VCaP (cell line): ENCODE measurements around the gene TEX12.
"Not testable (repeated sequence)": the region's sequence is repeated elsewhere in the genome, so short reads cannot be mapped to it uniquely, and the experiment has no call there.

Experiments used
- H3K27ac ChIP-seq: fragments of 450-650 bp; 2 replicates; pipeline ENCODE4 v1.5.1; 2017
- TF ChIP-seq, protein P1 (sequence below): fragments of 450-650 bp; conservative IDR thresholded peaks from 2 replicates; pipeline ENCODE4 v1.5.1; 2017; ENCODE audit warnings: mild to moderate bottlenecking, moderate library complexity

The TEX12 gene

GRCh38 chr11:112159098-112160065, 7.8 kb upstream of the TEX12 start:
- TF ChIP-seq, protein P1, sequence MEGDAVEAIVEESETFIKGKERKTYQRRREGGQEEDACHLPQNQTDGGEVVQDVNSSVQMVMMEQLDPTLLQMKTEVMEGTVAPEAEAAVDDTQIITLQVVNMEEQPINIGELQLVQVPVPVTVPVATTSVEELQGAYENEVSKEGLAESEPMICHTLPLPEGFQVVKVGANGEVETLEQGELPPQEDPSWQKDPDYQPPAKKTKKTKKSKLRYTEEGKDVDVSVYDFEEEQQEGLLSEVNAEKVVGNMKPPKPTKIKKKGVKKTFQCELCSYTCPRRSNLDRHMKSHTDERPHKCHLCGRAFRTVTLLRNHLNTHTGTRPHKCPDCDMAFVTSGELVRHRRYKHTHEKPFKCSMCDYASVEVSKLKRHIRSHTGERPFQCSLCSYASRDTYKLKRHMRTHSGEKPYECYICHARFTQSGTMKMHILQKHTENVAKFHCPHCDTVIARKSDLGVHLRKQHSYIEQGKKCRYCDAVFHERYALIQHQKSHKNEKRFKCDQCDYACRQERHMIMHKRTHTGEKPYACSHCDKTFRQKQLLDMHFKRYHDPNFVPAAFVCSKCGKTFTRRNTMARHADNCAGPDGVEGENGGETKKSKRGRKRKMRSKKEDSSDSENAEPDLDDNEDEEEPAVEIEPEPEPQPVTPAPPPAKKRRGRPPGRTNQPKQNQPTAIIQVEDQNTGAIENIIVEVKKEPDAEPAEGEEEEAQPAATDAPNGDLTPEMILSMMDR, result no peak
- no peak overlapping the region for H3K27ac ChIP-seq

GRCh38 chr11:112160091-112160848, 6.9 kb upstream of the TEX12 start:
- H3K27ac ChIP-seq, result no peak overlapping the region
- TF ChIP-seq, protein P1, result no peak

- TF ChIP-seq, protein P1, result no peak
- no peak overlapping the region for H3K27ac ChIP-seq
These were observed 6.2 kb upstream of the TEX12 start for GRCh38 chr11:112161012-112161411.

DNA sequence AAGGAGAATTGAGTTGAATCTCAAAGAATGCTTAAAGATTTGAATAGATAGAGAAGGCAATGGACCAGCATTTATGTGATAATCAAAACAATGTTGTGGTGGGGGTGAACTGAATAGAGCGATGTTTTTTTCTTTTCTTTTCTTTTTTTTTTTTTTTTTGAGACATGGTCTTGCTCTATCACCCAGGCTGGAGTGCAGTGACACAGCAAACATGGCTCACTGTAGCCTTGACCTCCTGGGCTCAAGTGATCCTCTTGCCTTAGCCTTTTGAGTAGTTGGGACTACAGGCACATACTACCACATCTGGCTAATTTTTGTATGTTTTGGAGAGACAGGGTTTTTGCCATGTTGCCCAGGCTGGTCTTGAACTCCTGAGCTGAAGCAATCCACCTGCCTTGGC, 5.0 kb upstream of the TEX12 start:
- H3K27ac ChIP-seq, result not testable (repeated sequence)

- H3K27ac ChIP-seq, result no peak overlapping the region
- TF ChIP-seq, protein P1, result no peak
These were observed 4.2 kb upstream of the TEX12 start for GRCh38 chr11:112162761-112163546.

- TF ChIP-seq, protein P1, result no peak
- H3K27ac ChIP-seq, result no peak within 1 kb of the TSS
These were observed 3.1 kb upstream of the TEX12 start, which contains the start of gene IL18 for GRCh38 chr11:112163875-112164685. IL18 (minus strand) TSS chr11:112164094; CDS start chr11:112155053, 9,041 bp downstream.

DNA sequence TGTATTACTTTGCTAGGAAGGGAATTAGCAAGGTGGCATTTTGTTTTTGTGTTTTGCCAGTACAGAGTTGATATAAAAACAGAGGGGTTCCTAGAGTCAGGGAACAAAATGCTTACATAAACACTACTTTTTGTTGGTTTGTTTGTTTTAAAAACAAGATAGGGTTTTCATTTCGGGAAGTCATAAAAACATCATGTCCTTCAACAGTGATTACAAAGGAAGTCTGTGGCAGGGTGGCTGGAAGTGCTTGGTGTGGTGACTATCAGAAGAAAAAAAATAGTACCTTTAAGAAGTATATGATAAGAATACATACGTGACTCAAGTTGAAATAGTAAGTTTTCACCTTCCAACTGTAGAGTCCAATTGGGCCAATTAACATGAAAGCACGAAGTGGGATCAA, 2.1 kb upstream of the TEX12 start:
- TF ChIP-seq, protein P1, result no peak
- no peak overlapping the region for H3K27ac ChIP-seq
